Activated CD4-positive, alpha-beta T cell treated with anti-CD3 and anti-CD28 coated beads, Interleukin-2, amount 50 U/mL, for 24 hours (primary cell): ENCODE results near the gene NKAIN4.

Experiments
- DNase-seq, 2 donors: peaks; one replicate each; pipeline ENCODE4 v3.0.0-alpha.2; 2020; ENCODE audit warnings: low read depth in 1 of 2, low spot score in 1 of 2

The NKAIN4 gene

DNA sequence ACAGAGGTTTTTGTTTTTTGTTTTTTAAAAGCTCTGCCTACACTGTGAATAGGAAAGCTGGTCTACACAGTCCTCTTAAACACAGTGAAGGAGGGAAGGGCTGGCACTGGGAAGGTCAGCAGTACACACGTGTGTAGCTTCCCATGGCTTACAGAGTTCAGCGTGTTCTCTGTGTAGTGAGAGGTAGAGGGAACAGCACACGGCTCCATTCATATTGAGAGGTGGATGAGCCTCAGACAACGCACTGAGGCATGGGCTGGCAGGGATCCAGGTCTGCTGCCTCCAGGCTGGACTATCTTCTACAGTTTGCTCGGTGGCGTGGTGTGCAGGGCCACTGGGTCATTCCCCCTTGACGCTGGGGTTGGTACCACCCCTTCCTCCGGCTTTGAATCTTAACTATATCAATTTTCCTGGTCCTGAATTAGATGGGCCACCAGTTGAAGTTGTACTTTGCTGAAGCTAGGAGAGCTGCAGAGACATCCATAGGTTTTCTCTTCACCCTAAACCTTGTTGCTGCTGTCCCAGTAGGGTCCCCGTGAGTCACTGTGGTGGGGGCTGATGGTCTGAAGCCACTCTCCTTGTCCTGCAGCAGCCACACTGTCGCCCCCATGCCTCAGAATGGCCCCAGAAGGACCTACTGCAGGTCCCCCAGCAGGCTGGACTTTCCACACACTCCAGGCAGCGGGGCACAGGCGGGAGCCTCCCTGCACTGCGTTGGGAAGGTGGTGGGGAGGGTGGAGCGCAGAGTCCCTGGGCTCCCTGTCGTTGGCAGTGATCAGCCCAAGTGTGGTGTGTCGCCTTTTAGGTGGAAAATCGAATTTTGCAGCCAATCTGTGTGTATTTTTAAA is 20.3 kb upstream of the NKAIN4 start:
- no peak for DNase-seq

DNA sequence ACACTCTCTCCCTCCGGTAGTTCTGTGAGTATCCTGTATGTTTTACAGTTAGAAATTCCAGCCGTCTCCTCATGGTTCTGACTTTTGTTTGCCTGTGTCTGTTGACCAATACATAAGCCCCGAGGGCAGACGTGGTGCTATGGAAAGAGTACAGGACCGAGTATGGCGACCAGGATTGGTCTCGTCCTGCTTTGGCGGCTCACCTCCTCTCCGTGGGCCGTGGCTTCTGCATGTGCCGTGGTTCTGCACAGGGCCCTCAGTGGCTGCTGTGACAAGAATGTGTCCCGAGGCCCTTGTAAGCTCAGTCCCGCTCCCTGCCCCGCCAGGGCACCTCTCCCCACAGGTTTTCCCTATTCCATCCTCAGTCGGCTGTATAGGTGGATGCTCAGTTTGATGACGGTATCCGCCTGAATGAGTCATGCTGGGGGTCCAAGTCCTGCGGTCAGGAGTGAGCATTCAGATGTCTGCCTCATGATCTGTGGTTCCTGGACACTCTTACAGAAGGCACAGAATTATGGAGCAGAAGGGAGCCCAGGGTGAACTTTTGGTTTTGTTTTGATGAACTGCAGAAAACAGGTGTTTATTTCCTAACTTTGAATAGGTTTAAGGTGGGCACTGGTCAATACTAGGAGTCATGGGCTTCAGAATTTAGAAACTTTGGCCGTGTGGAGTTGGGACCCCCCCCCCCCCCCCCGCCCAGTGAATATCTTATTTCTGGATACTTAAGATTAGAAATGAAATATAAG is 19.5 kb upstream of the NKAIN4 start:
- DNase-seq = no peak

DNA sequence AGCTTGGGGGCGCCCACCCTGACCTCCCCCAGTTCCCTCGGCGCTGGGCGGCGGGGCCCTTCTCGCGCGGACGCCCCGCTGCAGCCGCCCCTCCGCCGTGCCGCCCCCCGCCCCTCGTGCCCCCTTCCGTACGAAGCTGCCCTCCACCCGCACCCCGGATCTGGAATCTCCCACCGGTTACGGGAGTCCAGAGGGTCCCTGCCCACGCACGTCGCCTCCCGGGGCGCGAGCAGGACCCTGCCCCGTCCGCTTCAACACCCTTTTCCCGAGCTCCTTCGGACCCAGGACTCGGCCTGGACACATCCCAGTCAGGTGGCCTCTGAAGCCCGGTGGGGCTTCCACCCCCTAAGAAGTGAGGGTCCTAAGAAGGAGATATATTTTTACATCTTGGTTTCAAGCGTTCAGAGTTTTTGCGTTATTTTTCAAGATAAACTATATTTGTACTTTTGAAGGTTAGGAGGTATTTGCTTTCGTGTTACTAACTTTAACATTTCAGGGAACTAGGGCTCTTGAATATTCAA is 18.9 kb upstream of the NKAIN4 start:
- DNase-seq = no peak

DNA sequence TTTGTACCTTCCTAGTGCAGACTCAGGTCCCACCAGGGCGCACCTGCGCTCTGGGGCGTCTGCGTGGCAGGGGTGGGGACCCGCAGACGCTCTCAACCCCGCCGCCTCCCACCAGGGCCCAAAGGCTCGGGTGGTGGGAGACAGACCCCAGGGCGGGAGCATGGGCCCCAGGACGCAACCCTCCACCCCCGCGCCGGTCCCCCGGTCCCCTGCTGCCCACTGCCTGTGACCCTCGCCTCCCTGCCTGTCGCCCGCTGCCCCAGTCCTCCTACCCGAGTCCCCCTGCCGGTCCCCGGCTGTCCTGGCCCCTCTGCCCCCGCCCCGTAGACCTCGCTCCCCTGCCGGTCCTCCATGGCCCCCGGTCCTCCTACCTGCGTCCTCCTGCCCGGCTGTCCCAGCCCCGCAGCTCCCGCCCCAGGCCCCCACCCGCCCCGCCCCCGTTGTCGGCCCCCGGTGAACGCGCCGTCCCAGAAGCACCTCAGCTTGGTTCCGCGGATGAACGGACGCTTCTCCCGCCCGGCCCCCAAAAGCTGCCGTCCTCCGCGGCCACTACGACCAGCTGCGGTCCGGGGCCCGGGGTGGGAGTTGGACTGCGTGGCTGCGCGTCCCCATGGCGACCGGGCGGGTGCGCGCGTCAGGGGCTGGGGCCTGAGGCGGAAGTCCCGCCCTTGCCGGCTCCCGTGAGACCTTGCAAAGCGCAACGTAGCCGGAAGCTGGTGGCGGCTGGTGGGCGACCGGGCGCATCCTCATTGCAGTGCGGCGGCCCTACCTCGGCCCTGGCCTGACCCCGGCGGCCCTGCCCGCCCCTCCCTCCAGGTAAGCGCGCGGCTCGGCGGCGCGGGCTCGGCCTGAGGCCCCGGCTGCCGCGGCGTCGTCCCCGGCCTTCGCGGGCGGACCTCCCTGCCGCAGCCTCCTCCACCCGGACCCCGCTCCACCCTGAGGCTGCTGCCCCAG is 18.1 kb upstream of the NKAIN4 start, which contains the start of gene ARFGAP1:
ARFGAP1 (plus strand) TSS at position 709 of the 954 bp plus-strand sequence. CDS start 2,768 bp downstream, outside the sequence.
- peak; percentile 78 to 83 for DNase-seq

DNA sequence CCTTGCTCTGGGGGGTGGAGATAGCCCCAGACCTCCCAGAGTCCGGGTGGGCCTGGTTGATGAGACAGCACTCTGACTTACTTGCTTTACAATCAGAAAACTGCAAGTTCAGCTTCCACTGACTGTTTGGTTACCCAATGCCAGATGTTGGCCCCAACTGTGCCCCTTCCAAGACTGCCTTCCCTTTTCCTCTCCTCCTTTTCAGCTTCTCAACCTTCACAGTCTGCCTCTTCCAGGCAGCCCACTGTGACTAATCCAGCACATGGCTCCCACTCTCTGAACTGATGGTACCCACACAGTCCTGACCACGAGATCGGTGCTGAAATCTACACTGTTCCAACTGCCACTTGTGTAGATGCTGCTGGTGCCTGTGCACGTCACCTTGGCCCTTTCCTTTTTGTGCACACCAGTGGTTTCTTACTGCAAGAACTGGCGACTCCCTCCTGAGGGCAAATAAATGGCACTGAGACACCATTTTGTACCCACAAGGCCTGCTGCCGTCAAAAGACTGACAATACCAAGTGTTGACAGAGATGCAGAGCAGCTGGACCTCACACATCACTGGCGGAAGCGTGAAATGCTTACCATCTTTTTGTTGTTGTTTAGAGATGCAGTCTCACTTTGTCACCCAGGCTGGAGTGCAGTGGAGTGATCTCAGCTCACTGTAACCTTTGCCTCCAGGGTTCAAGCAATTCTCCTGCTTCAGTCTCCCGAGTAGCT is 16.5 kb upstream of the NKAIN4 start:
- no peak for DNase-seq

DNA sequence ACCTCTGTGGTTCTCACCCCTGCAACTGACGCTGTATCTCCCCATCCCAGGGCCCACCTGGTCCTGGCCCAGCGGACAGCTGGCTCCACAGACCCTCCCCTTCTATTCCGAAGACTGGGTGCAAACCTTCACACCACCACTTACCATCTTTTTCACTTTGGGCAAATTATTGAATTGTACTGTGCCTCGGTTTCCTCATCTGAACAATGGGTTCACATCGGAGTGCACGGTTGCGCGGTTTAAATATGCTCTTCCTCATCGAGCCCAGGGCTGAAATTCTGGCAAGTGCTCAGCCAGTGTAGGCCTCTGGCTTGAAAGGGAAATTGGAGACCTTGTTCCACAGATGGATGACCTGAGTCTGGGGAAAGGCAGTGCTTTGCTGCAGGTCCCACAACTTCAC is 15.5 kb upstream of the NKAIN4 start:
- DNase-seq = no peak

DNA sequence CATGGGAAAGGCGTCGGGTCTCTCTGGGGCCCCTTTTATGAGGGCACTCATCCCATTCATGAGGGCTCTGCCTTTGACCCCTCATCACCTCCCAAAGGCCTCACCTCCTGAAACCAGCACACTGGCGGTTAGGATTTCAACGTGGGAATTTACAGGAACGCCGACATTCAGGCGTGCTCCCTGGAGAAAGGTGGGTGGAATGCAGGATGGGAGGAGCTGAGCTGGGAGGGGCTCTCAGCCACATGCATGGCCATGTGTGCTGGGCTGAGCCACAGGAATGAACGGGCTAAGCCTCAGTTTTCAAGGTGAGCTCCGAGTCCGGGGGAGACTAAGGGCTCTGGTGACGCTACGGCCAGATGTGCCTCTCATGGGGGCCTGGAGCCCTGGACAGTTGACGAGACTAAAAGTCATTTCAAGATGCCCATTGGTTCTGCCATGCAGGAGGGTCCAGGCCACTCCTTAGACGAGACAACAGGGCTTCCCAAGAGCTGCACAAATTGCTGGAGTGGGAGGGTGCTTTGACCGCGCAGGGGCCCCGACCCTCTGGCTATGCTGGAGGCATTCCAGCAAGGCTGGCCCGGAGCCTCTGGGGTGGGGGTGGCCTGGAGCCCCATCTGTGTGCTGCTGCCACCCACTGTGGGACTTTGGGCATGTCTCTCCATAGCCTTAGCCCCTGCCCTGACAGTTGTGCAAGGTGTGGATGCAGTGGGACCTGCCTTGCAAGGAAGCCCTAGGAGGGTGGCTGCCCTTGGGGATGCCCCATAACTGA is 14.6 kb upstream of the NKAIN4 start:
- no peak for DNase-seq

DNA sequence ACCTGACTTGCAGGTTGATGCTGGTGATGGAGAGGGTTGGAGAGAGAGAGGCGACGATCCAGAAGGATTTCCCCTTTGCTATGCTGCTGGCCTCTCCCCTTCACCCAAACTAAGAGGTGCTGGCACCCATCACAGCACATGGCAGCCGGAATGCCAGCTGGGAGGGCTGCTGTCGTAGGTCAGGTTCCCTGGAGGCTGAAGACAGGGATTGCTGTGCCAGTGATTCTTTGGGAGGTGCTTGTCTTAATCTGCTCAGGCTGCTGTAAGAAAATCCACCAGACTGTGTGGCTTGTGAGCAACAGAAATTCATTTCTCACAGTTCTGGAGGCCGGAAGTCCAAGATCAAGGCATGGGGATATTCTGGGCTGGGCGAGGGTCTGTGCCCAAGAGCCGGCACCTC is 14.0 kb upstream of the NKAIN4 start:
- DNase-seq = no peak

DNA sequence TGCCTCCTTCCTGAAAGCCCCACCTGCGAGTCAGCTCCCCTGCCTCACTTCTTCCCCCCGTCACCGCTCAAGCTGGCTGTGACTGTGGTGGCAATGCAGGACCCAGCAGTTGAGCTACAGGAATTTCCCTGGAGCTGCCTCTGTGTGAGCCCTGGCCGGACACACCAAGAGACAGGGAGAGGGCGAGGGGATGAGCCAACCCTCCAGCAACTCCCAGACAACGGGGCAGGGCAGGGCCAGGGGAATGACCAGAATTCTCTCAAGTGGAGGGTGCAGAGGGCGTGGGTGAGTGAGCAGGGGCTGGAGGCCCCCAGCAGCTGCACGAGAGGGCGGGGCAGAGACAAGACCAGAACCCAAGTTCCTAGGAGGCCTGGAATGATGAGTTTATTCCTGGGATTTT is 13.4 kb upstream of the NKAIN4 start:
- no peak for DNase-seq

DNA sequence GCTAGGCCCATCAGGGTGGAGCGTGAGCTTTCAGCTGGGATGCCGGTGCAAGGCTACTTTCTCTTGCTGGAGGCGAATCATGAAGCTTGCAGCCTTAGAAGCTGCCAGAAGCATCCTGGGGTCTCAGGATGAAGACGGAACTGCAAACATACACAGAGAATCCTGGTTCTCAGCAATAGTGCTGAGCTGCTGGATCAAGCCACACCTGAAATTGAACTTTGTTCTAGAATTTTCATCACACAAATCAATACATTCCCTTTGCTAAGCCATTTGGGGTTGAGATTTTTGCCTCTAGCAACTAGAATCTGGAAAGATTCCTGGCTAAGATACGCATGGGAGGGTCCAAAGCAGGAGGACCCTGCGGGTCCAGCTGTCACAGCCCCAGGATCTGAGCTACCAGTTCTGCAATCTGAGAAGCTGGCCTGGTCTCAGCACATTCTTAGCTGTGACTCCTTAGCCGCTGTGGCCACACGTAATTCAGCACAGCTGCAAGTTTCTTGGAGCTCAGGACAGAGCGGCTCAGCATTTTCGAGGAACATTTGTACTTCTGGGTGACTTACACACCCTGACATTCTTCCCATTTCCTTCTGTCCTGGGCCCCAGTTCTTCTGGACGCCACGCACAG is 11.7 kb upstream of the NKAIN4 start:
- no peak for DNase-seq

DNA sequence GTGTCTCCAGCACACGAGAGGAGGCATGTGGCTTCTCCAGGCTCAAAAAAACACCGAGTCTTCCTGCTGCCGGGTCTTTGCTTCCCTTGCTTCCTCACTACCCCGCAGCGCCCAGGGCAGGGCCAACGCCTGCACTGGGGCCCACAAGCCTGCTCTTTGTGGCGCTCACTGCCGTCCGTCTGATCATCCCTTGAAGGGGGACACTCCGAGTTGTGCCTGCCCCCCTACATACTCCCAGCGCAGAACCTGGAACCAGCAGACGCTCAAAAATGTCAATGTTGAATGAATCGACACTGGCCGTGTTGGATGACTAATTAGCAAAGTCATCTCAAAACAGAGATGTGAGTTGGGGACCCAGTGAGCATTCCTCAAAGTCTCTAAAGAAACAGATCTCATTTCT is 10.3 kb upstream of the NKAIN4 start:
- no peak for DNase-seq

DNA sequence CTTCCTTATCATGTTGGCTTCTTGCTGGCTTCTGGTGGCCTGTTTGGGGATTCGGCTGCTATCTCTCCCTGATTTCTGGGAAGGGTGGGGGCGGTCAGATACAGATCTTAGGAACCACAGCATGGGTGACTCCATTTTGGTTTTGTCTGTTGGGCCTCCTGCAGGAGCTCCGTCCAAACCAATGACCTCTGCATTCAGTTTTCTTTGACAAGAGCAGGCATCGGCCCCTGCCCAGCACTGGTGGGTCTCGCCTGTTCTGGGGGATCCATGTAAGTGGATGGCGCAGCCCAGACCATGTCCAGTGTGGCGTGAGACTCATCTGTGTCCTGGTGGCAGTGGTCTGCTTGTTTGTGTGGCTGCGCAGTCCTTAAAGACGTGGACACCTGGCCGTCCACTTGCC is 9.7 kb upstream of the NKAIN4 start:
- no peak for DNase-seq

DNA sequence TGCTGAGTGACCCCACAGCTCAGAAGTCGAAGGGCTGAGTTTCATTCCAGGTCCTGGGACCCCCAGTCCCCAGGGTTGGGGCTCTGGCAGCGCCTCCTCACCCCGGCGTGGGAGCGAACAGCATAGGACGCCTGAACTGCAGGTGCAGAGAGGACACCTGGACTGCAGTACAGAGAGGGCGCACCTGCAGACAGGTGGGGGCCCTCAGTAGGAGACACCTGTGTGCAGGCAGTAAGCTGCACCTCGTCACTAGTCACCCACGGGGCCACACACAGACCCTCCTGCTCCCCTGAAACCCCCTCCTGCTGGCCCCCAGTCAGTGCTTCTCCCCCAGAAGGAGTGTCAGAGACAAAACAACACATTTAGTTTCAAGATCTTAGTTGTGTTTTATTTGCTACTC is 8.6 kb upstream of the NKAIN4 start:
- no peak for DNase-seq

DNA sequence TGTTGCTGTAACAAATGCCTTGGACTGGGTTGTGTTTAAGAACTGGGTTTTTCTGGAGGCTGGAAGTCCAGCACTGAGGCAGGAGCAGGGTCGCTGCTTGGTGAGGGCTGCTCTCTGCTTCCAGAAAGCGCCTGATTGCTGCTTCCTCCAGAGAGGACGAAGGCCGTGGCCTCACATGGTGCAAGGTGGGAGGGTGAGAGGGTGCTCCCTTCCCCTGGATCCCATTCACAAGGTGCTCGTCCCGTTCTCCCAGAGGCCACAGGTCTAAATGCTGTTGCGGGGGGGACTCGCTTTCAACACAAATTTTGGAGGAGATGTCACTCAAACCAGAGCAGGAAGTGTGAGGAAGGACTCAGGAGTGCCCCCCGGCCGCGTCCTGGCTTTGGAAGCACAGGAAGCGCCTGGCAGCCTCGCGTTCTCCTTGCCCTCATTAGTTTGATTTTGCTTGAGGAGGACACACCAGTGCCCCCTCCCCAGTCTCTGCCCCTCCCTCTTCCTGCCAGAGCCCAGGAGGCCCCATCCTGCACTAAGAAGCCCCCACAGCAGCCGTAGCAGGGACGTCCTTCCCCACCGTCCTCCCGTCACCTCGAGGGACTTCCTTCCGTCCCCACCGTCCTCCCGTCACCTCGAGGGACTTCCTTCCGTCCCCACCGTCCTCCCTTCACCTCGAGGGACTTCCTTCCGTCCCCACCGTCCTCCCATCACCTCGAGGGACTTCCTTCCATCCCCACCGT is 7.7 kb upstream of the NKAIN4 start:
- no peak for DNase-seq

DNA sequence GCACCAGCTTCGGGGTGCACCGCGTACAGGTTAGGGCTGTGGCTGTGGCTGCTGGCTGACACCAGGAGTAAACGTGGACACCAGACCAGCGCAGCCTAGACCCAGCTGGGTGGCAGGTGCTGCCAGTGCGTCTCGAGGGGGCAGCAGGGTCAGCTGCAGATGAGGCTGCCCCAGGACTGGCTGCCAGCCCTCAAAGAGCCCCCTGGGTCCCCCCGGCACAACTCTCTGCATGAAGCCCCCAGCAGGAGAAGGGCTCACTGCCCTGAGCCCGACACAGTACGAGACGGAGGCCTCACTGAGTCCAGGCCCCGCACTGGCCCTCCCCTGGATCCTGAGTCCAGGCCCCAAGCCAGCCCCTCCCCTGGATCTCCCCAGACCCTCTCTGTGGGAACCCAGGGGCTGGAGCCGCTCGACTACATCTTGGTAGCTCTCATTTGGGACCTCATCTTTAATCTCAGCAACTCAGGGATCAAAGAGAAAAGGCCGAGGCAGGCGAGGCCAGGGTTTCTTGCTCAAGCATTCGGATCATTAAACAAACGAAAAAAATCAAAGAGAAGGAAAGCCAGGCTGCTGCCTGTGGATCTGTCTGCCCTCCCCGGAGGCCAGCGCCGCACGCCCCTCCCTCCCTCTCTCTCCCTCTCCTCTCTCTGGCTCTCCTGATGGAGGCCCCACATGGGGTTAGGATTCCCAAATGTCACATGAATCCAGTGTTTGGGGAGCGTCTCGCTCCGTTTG is 7.0 kb upstream of the NKAIN4 start:
- DNase-seq = no peak

DNA sequence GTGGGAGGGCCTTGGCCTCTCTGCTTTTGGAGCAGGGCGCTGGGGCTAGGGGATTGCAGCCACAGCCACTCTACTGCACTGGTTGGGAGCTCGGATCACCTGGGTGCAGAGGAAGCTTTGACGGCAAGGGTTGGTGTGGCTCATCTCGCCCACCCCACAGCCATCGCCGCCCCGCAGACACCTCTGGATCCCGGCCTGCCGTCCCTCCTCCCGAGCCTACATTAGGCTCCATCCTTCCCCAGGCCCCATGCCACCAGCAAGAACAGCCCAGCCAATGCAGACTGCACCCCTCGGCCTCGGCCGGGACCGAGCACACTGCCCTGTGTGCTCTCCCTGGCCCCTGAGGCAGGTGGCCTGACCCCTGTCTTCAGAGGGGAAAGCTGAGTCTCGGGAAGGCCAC is 6.3 kb upstream of the NKAIN4 start:
- DNase-seq = no peak

DNA sequence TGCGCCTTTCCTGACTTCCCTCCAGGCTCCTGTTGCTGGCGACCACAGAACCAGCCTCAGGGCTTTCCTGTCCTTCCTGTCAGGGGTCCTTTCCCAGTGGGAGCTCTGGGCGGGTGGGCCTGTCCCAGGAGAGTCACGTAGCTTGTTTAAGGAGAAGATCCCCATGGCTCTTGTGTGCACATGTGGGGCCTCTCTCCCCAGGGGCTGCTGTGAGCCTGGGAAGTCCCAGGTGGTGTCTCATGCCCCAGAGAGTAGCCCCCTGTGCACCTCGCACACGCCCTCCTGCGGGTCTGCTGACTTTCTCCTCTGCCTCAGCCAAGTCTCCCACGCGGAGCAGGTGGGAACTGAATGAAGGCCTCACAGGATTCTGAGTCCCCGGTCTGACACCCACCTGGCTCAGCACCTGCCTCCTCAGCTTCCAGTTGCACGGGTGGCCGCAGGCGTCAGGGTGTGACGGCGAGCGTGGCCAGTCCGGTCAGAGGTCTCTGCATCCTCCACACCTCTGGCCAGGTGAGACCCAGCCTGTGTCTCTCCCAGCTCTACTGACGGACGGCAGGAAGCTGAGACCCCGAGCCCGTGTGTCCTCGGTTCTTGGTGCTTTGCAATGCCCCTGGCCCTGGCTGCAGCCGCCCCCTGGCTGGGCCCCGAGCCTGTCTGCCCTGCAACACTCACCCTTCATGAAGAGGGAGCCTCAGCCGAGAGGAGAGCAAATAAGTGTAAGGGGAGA is 5.6 kb upstream of the NKAIN4 start:
- DNase-seq = no peak
